ENCODE results near the gene UBR4. TPM values are rescaled to one million over a fixed set of nuclear protein-coding genes. Genes with fewer than 3 reads are reported as not detected.

Gene UBR4
- total RNA-seq, 1 experiment from 2014 or later = 107 TPM

GRCh38 chr1:19178734-19179398 lies 31.2 kb downstream of the UBR4 start:
- TF ChIP-seq SIN3A (IDR thresholded peaks at IDR 0.05; ENCODE audit: low read depth) (no peak), SP1 (IDR thresholded peaks at IDR 0.05; ENCODE audit: low read depth) (no peak), EZH2 (IDR thresholded peaks at IDR 0.05) (no peak), ATF3 (IDR thresholded peaks at IDR 0.05) (no peak), JUND (IDR thresholded peaks at IDR 0.05) (no peak), CBX3 (IDR thresholded peaks at IDR 0.05; ENCODE audit: low read depth) (no peak), ELF1 (IDR thresholded peaks at IDR 0.05; ENCODE audit: borderline replicate concordance, low read depth) (no peak), TCF7L2 (IDR thresholded peaks at IDR 0.05; ENCODE audit: borderline replicate concordance, extremely low read depth, insufficient read depth, insufficient read length) (no peak), ZFX (IDR thresholded peaks at IDR 0.05) (no peak), CEBPB (IDR thresholded peaks at IDR 0.05; ENCODE audit: low read depth) (no peak), FOSL1 (IDR thresholded peaks at IDR 0.05; ENCODE audit: low read depth) (no peak), ZBTB33 (IDR thresholded peaks at IDR 0.05; ENCODE audit: extremely low read depth, insufficient replicate concordance, low read length) (no peak), RAD21 (IDR thresholded peaks at IDR 0.05; ENCODE audit: low read depth) (no peak)
- intact Hi-C loops (cut with micrococcal nuclease) = loop anchor here (1.0 kb wide), 1 partner anchor 62 kb away; no protein-coding TSS in a partner anchor
- BruUV-seq (replicated peaks) = no TSS peak

More at GRCh38 chr1:19178734-19179398, 31.2 kb downstream of the UBR4 start:
- H3K4me1 ChIP-seq (ENCODE audit: control insufficient read depth in 1 of 2, insufficient read depth in 2 of 2, low read length in 2 of 2) = no peaks in the 10 kb centered on the region
- DNase-seq (ENCODE audit: low read depth, low spot score) = no peak
- peaks cover 7% of the 10 kb centered on the region; the same call in 1 of the 2 replicates for H3K79me2 ChIP-seq (ENCODE audit: insufficient read depth, low read length)
- POLR2A ChIA-PET = no interaction called here
- H2AFZ ChIP-seq (ENCODE audit: low read depth, low read length, poor library complexity, severe bottlenecking) = no peak overlapping the region
- no peak overlapping the region for H3K27ac ChIP-seq (ENCODE audit: low read depth, low read length)
- H3K4me3 ChIP-seq (replicated peaks in 1 of 2; ENCODE audit: low read depth in 1 of 2, low read length in 2 of 2) = no peak overlapping the region
- peaks cover 36 to 60% of the 10 kb centered on the region in 2 experiments; a peak in 3 of 4 replicates for H3K36me3 ChIP-seq (ENCODE audit: control insufficient read depth in 1 of 2, insufficient read depth in 2 of 2, low read length in 2 of 2)
- RAD21 ChIA-PET (ENCODE audit: low non-redundant PET in 1 of 2, low total read pairs in 2 of 2, uncharacterized antibody in 2 of 2, unreplicated experiment in 2 of 2) = no interaction called here
- no peak overlapping the region for H3K4me2 ChIP-seq (ENCODE audit: low read length)
- H4K20me1 ChIP-seq (ENCODE audit: insufficient read depth) = no peaks in the 10 kb centered on the region
- H3K9ac ChIP-seq (ENCODE audit: low read length) = no peak overlapping the region
- H3K9me3 ChIP-seq (ENCODE audit: control insufficient read depth in 1 of 2, insufficient read depth in 1 of 2, low read depth in 1 of 2, low read length in 2 of 2) = no peaks in the 10 kb centered on the region
- no peaks in the 10 kb centered on the region for H3K27me3 ChIP-seq (ENCODE audit: insufficient read depth, low read length)
- CTCF ChIA-PET = interaction anchor here (0.6 to 1.5 kb wide), 6 partner anchors 19 to 472 kb away, joined by 3 to 4 read pairs (median 3); no protein-coding TSS in a partner anchor
- no peak for ATAC-seq
- no peaks in the 10 kb centered on the region for H3K9me2 ChIP-seq (ENCODE audit: insufficient read depth)

Measured in HCT116 (cell line).